Measurements from ENCODE around the gene TFE3.

DNA sequence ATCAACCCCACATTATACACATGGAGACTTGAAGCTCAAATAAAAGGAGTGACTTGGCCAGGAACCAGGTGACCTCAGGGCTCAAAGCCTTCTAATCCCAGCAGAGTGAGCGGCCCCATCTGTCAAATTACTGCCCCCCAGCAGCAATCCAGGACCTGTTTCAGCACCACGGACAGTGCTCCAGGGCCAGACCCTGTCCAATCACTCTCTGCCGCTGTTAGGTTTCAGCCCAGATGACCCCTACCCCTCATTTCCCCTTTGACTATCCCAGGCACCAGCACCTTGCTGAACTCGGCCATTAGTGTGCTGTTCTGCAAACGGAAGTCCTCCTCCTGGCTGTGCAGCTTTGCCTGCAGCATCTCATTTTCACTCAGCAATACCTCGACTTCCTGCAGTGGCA is 46.2 kb downstream of the TFE3 start:
- no peak for TF ChIP-seq CTCF (optimal IDR thresholded peaks at IDR 0.05 in 1 of 3, IDR thresholded peaks at IDR 0.05 in 1 of 3, conservative IDR thresholded peaks at IDR 0.05 in 1 of 3; ENCODE audit: extremely low read depth in 1 of 3, insufficient read depth in 2 of 3, low read length in 3 of 3)
- TF ChIP-seq EZH2 (IDR thresholded peaks at IDR 0.05; ENCODE audit: low read length) = no peak
